HG02642 (cell line): ENCODE measurements around the gene NFE2L1.

ENCODE experiments used
- ATAC-seq: cut with Tn5 transposase; IDR thresholded peaks from one replicate; pipeline ENCODE4 v1.9.1; 2021; ENCODE audit warnings: mild to moderate bottlenecking; ENCODE audit not compliant: unreplicated experiment, poor library complexity

The NFE2L1 gene

DNA sequence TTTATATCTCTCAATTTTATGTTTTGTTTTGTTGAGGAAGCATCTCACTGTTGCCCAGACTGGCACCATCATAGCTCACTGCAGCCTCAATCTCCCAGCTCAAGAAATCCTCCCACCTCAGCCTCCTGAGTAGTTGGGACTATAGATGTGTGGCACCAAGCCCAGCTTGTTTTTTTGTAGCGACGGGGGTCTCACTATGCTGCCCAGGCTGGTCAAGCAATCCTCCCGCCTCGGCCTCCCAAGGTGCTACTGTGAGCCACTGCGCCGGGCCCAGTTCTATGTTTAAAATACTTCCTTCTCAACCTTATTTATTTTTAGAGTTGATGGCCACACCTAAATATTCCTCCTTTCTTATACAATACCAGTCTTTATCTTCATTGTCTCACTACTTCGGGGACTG, 1.9 kb upstream of the NFE2L1 start:
- ATAC-seq = no peak

GRCh38 chr17:48047113-48047740, 932 bp upstream of the NFE2L1 start:
- no peak for ATAC-seq

- peak; percentile 42 for ATAC-seq
Observed at GRCh38 chr17:48048384-48049126, 396 bp downstream of the NFE2L1 start.

GRCh38 chr17:48051283-48051682, 3.1 kb downstream of the NFE2L1 start:
- no peak for ATAC-seq

- no peak for ATAC-seq
Observed at GRCh38 chr17:48051706-48052486, 3.7 kb downstream of the NFE2L1 start.

- ATAC-seq = no peak
Observed at GRCh38 chr17:48052956-48053757, 5.0 kb downstream of the NFE2L1 start.

- no peak for ATAC-seq
Observed at GRCh38 chr17:48053758-48054237, 5.6 kb downstream of the NFE2L1 start.

GRCh38 chr17:48054238-48055185, 6.4 kb downstream of the NFE2L1 start:
- ATAC-seq = no peak

DNA sequence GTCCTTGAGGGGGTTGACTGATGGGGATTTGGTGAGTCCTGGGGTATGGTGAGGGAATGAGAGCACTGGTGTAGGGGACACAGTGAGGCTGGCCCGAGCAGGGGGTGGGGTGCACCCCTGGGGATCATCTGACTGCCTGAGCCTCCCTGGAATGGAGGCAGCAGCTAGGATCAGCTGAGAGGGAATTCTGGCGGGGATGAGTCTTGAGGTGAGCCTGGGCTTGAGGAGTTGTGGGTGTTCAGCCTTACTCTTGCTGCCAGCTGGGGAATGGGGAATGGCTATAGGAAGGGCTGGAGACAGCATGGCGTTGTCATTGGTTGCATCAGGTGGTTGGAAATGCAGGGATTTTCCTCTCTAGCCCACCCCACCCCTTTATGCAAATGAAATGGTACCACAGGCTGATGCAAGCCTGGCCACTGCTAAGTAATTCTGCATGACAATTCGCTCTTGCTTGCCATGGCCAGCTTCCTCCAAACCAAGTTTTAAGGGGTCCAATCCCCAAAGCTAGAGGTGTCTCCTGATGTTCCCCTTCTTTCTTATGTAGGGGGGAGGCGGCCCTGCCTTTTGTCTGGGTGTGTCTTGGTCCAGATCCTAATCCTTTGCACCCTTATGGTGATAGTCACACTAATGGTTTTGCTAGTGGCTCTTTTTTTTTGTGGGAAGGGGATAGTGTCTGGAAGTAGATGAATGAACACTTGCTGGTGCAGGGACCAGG, 7.5 kb downstream of the NFE2L1 start:
- peak; percentile 56 for ATAC-seq

DNA sequence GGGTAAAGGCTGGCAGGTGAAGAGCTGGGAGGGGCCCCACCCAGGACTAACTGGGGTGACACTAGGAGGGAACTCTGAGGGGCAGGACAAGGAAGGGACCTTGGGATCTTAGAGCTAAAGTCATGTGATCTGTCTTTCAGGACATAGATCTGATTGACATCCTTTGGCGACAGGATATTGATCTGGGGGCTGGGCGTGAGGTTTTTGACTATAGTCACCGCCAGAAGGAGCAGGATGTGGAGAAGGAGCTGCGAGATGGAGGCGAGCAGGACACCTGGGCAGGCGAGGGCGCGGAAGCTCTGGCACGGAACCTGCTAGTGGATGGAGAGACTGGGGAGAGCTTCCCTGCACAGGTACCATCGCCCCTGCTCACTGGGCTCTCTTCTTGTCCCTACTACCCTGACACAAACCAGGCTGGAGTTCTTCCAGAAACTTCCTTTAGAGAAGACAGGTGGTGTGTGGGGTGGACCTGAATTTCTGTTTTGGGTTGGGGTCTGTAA, 8.1 kb downstream of the NFE2L1 start:
- no peak for ATAC-seq

GRCh38 chr17:48056879-48057278, 8.7 kb downstream of the NFE2L1 start:
- ATAC-seq = no peak

- no peak for ATAC-seq
Observed at GRCh38 chr17:48057626-48058025, 9.5 kb downstream of the NFE2L1 start.

DNA sequence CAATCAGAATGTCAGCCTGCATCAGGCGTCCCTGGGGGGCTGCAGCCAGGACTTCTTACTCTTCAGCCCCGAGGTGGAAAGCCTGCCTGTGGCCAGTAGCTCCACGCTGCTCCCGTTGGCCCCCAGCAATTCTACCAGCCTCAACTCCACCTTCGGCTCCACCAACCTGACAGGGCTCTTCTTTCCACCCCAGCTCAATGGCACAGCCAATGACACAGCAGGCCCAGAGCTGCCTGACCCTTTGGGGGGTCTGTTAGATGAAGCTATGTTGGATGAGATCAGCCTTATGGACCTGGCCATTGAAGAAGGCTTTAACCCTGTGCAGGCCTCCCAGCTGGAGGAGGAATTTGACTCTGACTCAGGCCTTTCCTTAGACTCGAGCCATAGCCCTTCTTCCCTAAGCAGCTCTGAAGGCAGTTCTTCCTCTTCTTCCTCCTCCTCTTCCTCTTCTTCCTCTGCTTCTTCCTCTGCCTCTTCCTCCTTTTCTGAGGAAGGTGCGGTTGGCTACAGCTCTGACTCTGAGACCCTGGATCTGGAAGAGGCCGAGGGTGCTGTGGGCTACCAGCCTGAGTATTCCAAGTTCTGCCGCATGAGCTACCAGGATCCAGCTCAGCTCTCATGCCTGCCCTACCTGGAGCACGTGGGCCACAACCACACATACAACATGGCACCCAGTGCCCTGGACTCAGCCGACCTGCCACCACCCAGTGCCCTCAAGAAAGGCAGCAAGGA, 10.4 kb downstream of the NFE2L1 start:
- no peak for ATAC-seq

DNA sequence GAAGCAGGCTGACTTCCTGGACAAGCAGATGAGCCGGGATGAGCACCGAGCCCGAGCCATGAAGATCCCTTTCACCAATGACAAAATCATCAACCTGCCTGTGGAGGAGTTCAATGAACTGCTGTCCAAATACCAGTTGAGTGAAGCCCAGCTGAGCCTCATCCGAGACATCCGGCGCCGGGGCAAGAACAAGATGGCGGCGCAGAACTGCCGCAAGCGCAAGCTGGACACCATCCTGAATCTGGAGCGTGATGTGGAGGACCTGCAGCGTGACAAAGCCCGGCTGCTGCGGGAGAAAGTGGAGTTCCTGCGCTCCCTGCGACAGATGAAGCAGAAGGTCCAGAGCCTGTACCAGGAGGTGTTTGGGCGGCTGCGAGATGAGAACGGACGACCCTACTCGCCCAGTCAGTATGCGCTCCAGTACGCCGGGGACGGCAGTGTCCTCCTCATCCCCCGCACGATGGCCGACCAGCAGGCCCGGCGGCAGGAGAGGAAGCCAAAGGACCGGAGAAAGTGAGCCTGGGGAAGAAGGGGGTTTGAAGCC, 11.0 kb downstream of the NFE2L1 start:
- ATAC-seq = no peak

- ATAC-seq = no peak
Observed at GRCh38 chr17:48060249-48060648, 12.1 kb downstream of the NFE2L1 start.

GRCh38 chr17:48062273-48062672, 14.1 kb downstream of the NFE2L1 start:
- ATAC-seq = no peak

- no peak for ATAC-seq
Observed at GRCh38 chr17:48064638-48065037, 16.5 kb downstream of the NFE2L1 start.

- ATAC-seq = no peak
Observed at GRCh38 chr17:48066192-48066591, 18.0 kb downstream of the NFE2L1 start.
